HG03432 (cell line): ENCODE data around the gene COX4I1.
A peak's percentile ranks its signal among the peaks of the same experiment; 100 is the strongest.
"Not testable (repeated sequence)": the region's sequence is repeated elsewhere in the genome, so short reads cannot be mapped to it uniquely, and the experiment has no call there.

Source experiments
- ATAC-seq: cut with Tn5 transposase; IDR thresholded peaks from one replicate; pipeline ENCODE4 v1.9.1; 2021; ENCODE audit warnings: mild to moderate bottlenecking, moderate library complexity; ENCODE audit not compliant: unreplicated experiment

Gene COX4I1

GRCh38 chr16:85798283-85798776, 1.2 kb upstream of the COX4I1 start:
- ATAC-seq, result no peak

DNA sequence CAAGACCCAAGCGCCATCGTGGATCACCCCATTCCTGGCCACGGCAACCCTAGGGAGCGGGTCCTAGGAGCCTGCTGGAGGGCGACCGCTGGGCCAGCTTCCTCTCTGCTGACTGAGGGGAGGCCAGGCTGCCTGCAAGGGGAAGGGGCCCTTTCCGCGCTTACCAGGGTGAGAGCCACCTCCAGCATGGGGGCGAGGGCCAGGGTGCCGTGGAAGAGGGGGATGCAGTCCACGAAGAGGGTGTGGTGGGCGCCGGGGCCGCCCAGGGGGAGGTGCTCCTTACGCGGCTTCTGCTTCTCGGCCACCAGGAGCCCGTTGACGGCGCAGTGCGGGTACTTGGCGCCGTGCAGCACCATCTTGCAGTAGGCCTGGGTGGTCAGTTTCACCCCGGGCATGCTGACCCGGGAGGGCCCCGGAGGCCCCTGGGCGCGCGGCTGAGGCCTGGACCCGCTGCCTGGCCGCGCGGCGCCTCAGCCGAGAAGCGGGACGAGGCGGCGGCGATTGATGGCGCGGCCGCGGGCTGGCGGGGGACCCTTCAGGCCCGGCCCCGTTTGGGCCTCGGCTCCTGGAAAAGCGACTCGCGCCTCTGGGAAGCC, 496 bp upstream of the COX4I1 start:
- ATAC-seq, result peak; percentile 34

- ATAC-seq, result no peak
These were observed 800 bp downstream of the COX4I1 start for GRCh38 chr16:85800321-85800669.

GRCh38 chr16:85803570-85803969, 4.1 kb downstream of the COX4I1 start:
- ATAC-seq, result no peak

DNA sequence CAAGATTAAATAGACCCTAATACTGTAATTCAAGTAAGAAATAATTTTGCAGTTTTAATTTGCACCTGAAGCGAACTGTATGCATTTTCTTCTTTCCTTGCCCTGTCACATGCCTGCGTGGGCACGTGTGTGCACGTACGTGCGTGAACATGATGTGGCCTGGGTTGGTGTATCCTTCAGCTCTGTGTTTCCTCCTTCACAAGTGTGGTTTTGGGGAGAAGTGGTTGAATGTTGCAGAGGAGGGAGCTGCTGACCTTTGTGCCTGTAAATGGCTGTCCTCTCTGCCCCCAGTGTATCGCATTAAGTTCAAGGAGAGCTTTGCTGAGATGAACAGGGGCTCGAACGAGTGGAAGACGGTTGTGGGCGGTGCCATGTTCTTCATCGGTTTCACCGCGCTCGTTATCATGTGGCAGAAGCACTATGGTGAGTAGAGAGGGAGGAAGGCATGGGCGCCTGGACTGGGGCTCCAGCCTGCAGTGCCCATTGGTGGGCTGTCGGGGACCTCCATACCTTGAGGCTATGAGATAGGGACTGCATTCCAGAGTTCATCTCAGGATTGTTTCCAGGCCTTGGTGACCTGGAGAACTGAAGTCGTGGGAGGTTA, 6.0 kb downstream of the COX4I1 start:
- no peak for ATAC-seq

GRCh38 chr16:85806539-85806938, 7.0 kb downstream of the COX4I1 start:
- ATAC-seq, result no peak

- ATAC-seq, result not testable (repeated sequence)
These were observed 7.8 kb downstream of the COX4I1 start for GRCh38 chr16:85807340-85807739.

DNA sequence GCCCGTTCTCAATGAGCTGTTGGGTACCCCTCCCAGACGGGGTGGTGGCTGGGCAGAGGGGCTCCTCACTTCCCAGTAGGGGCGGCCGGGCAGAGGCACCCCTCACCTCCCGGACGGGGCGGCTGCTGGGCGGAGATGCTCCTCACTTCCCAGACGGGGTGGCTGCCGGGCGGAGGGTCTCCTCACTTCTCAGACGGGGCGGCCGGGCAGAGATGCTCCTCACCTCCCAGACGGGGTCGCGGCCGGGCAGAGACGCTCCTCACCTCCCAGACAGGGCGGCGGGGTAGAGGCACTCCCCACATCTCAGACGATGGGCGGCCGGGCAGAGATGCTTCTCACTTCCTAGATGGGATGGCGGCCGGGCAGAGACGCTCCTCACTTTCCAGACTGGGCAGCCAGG, 8.6 kb downstream of the COX4I1 start:
- ATAC-seq, result not testable (repeated sequence)

GRCh38 chr16:85808926-85809325, 9.4 kb downstream of the COX4I1 start:
- no peak for ATAC-seq

DNA sequence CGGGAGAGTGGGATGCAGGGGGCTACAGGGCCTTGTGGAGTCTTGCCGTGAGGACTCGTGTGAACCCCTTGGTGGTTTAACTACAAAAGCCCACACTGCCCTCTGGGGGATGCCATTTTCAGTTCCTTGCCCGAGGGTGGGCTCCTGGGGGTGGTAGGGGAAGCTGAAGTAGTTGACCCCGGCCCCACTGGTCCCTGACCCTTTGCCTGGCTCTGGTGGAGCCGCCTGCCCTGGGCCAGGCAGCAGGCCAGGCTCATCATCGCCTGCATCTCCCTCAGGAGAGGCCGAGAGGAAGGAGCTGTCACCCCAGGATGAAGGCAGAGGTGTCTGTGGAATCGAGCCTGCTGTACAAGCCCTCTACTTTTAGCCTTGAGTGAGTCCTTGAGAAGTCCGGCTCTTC, 10.2 kb downstream of the COX4I1 start:
- ATAC-seq, result no peak

- ATAC-seq, result no peak
These were observed 10.7 kb downstream of the COX4I1 start for GRCh38 chr16:85810097-85810741.

DNA sequence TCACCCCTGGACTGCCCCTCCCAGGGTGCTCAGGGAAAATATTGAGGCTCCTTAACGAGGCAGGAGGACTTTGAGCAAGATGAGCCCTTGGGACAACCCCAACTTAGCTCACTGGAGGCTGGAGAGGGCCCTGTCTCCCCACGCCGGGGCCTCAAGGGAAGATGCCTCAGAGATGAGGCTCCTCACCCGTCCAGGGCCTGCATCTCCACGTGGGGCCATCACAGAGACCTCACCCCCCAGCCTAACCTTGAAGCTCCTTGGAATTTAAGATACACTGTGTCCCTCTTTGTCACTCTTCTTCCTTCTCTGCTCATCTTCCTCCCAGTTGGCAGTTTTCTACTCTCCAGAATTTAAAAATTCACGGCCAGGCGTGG, 11.2 kb downstream of the COX4I1 start:
- no peak for ATAC-seq

- ATAC-seq, result no peak
These were observed 12.7 kb downstream of the COX4I1 start for GRCh38 chr16:85812031-85812807.

DNA sequence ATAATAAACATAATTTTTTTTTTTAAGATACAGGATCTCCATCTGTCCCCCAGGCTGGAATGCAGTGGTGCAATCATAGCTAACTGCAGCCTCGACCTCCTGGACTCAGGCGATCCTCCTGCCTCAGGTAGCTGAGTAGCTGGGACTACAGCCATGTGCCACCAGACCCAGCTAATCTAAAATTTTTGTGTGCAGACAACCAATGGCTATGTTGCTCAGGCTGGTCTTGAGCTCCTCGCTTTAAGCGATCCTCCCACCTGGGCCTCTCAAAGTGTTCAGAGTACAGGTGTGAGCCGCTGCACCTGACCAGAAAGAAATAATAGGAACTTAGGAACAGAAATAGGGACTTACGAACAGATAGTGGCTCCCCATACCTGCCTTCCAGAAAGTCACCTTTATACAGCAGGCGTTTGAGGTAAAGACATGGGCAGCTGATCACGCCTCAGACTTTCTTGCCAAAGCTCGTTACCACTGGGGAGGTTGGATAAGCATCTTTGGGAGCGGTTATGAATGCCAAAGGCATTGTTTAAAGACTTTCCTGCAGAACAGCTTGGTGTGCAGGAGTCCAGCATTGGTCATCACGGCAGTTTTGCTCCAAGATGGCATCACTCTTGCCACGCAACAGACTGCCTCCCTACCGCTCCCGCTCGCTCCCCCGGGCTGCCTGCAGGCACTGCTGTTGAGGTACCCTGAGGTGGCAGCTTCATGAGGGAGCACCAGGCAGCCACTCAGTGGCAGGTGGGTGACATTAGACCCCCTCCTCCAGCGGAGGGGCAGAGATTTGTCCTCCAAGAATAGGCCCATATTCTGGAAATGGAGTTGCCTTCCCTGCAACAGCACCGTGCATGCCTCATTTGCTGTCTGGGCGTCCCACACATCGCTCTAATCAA, 13.6 kb downstream of the COX4I1 start:
- ATAC-seq, result no peak

- ATAC-seq, result no peak
These were observed 16.7 kb downstream of the COX4I1 start for GRCh38 chr16:85816159-85816558.

DNA sequence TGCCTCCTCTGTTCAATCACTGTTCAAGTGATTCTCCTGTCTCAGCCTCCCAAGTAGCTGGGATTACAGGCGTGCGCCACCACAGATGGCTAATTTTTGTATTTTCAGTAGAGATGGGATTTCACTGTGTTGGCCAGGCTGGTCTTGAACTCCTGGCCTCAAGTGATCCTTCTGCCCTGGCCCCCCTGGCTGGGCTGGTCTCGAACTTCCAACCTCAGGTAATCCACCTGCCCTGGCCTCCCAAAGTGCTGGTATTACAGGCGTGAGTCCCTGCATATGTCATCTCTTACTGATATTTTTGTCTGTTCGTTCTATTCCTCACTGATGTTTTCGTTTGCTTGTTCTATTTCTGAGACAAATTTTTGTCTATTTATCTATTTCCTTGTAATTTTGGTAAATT, 17.7 kb downstream of the COX4I1 start:
- not testable (repeated sequence) for ATAC-seq

DNA sequence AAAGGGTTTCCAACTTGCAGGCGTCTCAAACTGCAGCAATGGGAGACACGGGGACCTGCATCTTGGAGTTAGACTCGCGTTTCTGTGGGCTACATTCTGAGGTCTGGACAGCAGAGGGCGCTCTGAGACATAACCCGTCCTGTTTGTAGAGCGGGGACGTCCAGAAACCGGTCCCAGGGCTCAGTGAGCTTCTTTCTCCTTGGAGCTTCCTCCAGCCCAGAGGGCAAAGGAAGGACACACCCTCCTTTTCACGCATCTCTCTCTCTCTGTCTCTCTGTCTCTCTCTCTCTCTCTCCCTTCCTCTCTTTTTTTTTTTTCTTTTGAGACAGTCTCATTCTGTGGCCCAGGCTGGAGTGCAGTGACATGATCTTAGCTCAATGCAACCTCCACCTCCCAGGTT, 19.8 kb downstream of the COX4I1 start:
- no peak for ATAC-seq

DNA sequence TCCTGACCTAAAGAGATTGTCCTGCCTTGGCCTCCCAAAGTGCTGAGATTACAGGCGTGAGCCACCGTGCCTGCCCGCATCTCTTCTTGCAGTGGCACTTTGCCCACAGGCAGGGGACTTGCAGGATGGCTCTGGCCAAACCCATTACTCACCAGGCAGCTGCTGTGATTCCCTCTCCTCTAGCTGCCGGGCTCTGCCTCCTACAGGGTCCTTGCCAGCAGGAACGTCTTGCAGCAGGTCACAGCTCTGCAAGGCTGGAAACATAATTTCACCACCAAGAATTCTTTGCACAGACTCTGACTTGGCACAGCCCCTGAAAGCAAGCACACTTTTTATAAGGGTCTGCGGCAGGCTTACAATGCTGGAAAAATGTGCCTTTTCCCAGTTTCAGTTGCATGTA, 20.3 kb downstream of the COX4I1 start:
- ATAC-seq, result no peak

- no peak for ATAC-seq
These were observed 21.3 kb downstream of the COX4I1 start for GRCh38 chr16:85820604-85821372.
